Right lobe of liver (tissue), 6 donors: Measurements from ENCODE around the gene YRDC. TPM values are rescaled to one million over a fixed set of nuclear protein-coding genes. Genes with fewer than 3 reads are reported as not detected.

ENCODE experiments used
- ATAC-seq, 4 donors: fragments of 200-7000 bp; cut with Tn5 transposase; one replicate each; pipeline ENCODE4 v1.9.1; 2020; ENCODE audit warnings: mild to moderate bottlenecking in 4 of 4, moderate library complexity in 4 of 4
- DNase-seq, 3 donors: peaks; one replicate each; pipeline ENCODE4 v3.0.0-alpha.2; 2020
- H3K27ac ChIP-seq, 3 donors: fragments of 200-600 bp; one replicate each; pipeline ENCODE4 v1.8.0; 2022
- H3K27me3 ChIP-seq, 2 donors: fragments of 200-600 bp; one replicate each; pipeline ENCODE4 v1.8.0; 2022
- H3K36me3 ChIP-seq, 4 donors: fragments of 200-600 bp; sonication (generic) in 1 of 4; one replicate each; pipeline versions ENCODE4 v1.5.1 to v1.8.0; 2017 to 2022; ENCODE audit warnings: control low read depth in 1 of 4
- H3K4me1 ChIP-seq, 4 donors: fragments of 200-600 bp; sonication (generic) in 1 of 4; one replicate each; pipeline versions ENCODE4 v1.5.1 to v1.8.0; 2017 to 2022; ENCODE audit warnings: control low read depth in 1 of 4
- H3K4me3 ChIP-seq, 3 donors: fragments of 200-600 bp; one replicate each; pipeline ENCODE4 v1.8.0; 2022
- H3K9me3 ChIP-seq, 4 donors: fragments of 200-600 bp; sonication (generic) in 1 of 4; one replicate each; pipeline versions ENCODE4 v1.5.1 to v1.8.0; 2017 to 2022; ENCODE audit warnings: control low read depth in 1 of 4
- CTCF ChIP-seq, 4 donors: fragments of 200-600 bp in 3 of 4; fragments of 450-650 bp in 1 of 4; IDR thresholded peaks; one replicate each; pipeline versions ENCODE4 v1.5.1 to v1.8.0; 2016 to 2022; ENCODE audit warnings: antibody characterized with exemption in 4 of 4, mild to moderate bottlenecking in 2 of 4
- POLR2A ChIP-seq: fragments of 450-650 bp; IDR thresholded peaks from one replicate; pipeline ENCODE4 v1.6.1; 2017; ENCODE audit warnings: antibody characterized with exemption, mild to moderate bottlenecking
- WGBS: methylation state at CpG from one replicate; pipeline ENCODE4 v1.1.6; 2018; ENCODE audit warnings: low coverage, low lambda C conversion rate; ENCODE audit not compliant: insufficient coverage; ENCODE audit errors: missing lambda C conversion rate; 5-methylcytosine and 5-hydroxymethylcytosine counted together
- intact Hi-C, 2 donors: fragments of 100-400 bp; cut with DNase I; formaldehyde crosslinking; loops; one replicate each; pipeline versions ENCODE4 v1.11.2 to v1.14.1; 2022
- long read RNA-seq: library from polyadenylated mRNA; unstranded; transcript quantifications from one replicate; pipeline ENCODE4 v2.0.0, GENCODE V29; 2019
- total RNA-seq, 6 experiments: library from RNA; depleted of rRNA in 2 of 6; stranded (reverse); fragments of >200 nt in 2 of 6; fragmentation: NEBNext Ultra II Directional in 3 of 6; extraction: Animal tissue kit (Norgen Biotek cat#: 25700) in 3 of 6; gene quantifications; one replicate each; pipeline versions ENCODE4 v1.1.0 to v1.2.4, GENCODE V29; 2016 to 2023
- donor health status: DM: no; HTN: yes; CAD: no.
- donor health status: DM: no; HTN: no; CAD: no.
- donor health status: DM: no; HTN: no; CAD: no.
- donor health status: DM: no; HTN: yes; CAD: no.
- donor health status: DM: no; HTN: yes; CAD: no.

The YRDC gene, protein sequence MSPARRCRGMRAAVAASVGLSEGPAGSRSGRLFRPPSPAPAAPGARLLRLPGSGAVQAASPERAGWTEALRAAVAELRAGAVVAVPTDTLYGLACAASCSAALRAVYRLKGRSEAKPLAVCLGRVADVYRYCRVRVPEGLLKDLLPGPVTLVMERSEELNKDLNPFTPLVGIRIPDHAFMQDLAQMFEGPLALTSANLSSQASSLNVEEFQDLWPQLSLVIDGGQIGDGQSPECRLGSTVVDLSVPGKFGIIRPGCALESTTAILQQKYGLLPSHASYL
- total RNA-seq: 10 to 100 TPM in 2 of 6 experiments, 1 to 10 TPM in 4; 4.4 to 18.3 (median 6.4) TPM
- long read RNA-seq: 0 reads

GRCh38 chr1:37807555-37808368, at the start of gene YRDC, which contains the start of gene C1orf122:
Gene YRDC, minus strand, starts transcription at chr1:37808208. Its CDS starts 28 bp downstream, at chr1:37808180.
Gene C1orf122, plus strand, starts transcription at chr1:37807790. Its CDS starts 615 bp downstream, at chr1:37808405.
- intact Hi-C loops: no loop called here
- 0% methylated on average over 23 of the region's 95 CpGs for WGBS
- DNase-seq (peak; percentile 96 to 97 (median 96)), ATAC-seq (peak; percentile 88 to 92 (median 90))
- peaks cover 0 to 20% (median 7%) of the 10 kb centered on the region in 4 donors for H3K4me1 ChIP-seq
- peaks cover 11 to 41% (median 25%) of the 10 kb centered on the region in 4 donors for H3K36me3 ChIP-seq
- TF ChIP-seq POLR2A (peak; percentile 85), CTCF (IDR thresholded peaks at IDR 0.05) (no peak)
- no peaks in the 10 kb centered on the region for H3K27me3 ChIP-seq
- H3K27ac ChIP-seq: peak within 1 kb of the TSS; percentile 75 to 90 (median 87)
- H3K4me3 ChIP-seq: peak within 1 kb of the TSS; percentile 87 to 95 (median 92)
- H3K9me3 ChIP-seq: no peaks in the 10 kb centered on the region

GRCh38 chr1:37854406-37854805, 46.4 kb upstream of the YRDC start:
- H3K27ac ChIP-seq: no peak overlapping the region
- ATAC-seq (no peak), DNase-seq (no peak)
- peaks cover 0 to 25% (median 0%) of the 10 kb centered on the region in 4 donors for H3K36me3 ChIP-seq
- 96% methylated on average over 4 of the region's 6 CpGs for WGBS
- intact Hi-C loops: no loop called here
- H3K4me1 ChIP-seq: peaks cover 0 to 28% (median 8%) of the 10 kb centered on the region in 4 donors
- H3K9me3 ChIP-seq: no peaks in the 10 kb centered on the region
- no peak overlapping the region for H3K4me3 ChIP-seq
- H3K27me3 ChIP-seq: no peaks in the 10 kb centered on the region
- TF ChIP-seq CTCF (IDR thresholded peaks at IDR 0.05) (no peak), POLR2A (no peak)

- DNase-seq: no peak
- TF ChIP-seq CTCF (IDR thresholded peaks at IDR 0.05) (no peak), POLR2A (no peak)
- peaks cover 0 to 25% (median 0%) of the 10 kb centered on the region in 4 donors for H3K36me3 ChIP-seq
- no peaks in the 10 kb centered on the region for H3K9me3 ChIP-seq
- no peak overlapping the region for H3K27ac ChIP-seq
- no peak overlapping the region for H3K4me3 ChIP-seq
- no peak for ATAC-seq
- intact Hi-C loops: no loop called here
- H3K4me1 ChIP-seq: peaks cover 0 to 20% (median 5%) of the 10 kb centered on the region in 4 donors
- no peaks in the 10 kb centered on the region for H3K27me3 ChIP-seq
Observed at GRCh38 chr1:37853157-37853556, 45.1 kb upstream of the YRDC start.

DNA sequence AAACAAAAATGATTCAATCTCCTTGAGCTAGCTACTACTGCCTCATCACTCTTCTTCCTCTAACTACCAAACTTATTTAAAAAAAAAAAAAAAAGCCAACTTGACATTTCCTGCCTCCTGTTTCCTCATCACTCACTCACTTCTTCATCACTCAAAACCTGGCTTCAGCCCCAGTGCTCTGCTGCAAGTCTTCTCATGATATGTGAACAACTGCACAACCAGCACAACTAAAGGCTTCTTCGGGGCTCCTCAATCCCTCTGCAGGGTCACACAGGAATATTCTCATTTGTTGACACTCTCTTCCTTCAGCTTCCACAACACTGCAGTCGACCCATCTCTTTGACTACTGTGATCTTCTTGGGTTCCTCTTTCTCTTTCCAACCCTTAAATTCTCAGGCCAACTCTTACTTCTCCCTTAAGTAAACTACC, 43.8 kb upstream of the YRDC start:
- WGBS: 40% methylated on average over 2 of the region's 2 CpGs

More for the DNA sequence above, 43.8 kb upstream of the YRDC start:
- DNase-seq (no peak), ATAC-seq (peak; percentile 22 to 58 (median 30))
- intact Hi-C loops: no loop called here
- Histone ChIP-seq H3K36me3 (peaks cover 0 to 16% (median 0%) of the 10 kb centered on the region in 4 donors), H3K27ac (no peak overlapping the region), H3K9me3 (no peaks in the 10 kb centered on the region), H3K27me3 (no peaks in the 10 kb centered on the region), H3K4me3 (no peak overlapping the region), H3K4me1 (peaks cover 0 to 18% (median 4%) of the 10 kb centered on the region in 4 donors)
- no peak for TF ChIP-seq POLR2A
- no peak for TF ChIP-seq CTCF (IDR thresholded peaks at IDR 0.05)
